ENCODE measurements around the gene ZNF878. TPM values are rescaled to one million over a fixed set of nuclear protein-coding genes. Genes with fewer than 3 reads are reported as not detected.

The ZNF878 gene
- total and polyA plus RNA-seq, 2 donors (not counting 3 experiments of a cell fraction or from before 2014, with no cell fraction given): 0.51 TPM; not detected in 1

GRCh38 chr19:12052091-12052496 lies 667 bp downstream of the ZNF878 start:
- Histone ChIP-seq H3K9me1 (replicated peaks; ENCODE audit: control insufficient read depth, extremely low read depth, insufficient read depth, low read length) (no peaks in the 10 kb centered on the region), H3K4me2 (ENCODE audit: insufficient read depth, low read length) (peak overlapping the region; percentile 98), H2AFZ (ENCODE audit: low read depth, low read length) (peak overlapping the region; percentile 76), H3K4me1 (ENCODE audit: control insufficient read depth, extremely low read depth, insufficient read depth, low read length) (peaks cover 10% of the 10 kb centered on the region), H3K36me3 (ENCODE audit: control insufficient read depth in 2 of 2, extremely low read depth in 1 of 2, insufficient read depth in 2 of 2, low read length in 2 of 2) (no peaks in the 10 kb centered on the region), H3K9ac (replicated peaks; ENCODE audit: extremely low read depth, insufficient read depth, low read length) (peak overlapping the region; percentile 8), H4K20me1 (replicated peaks; ENCODE audit: control insufficient read depth, extremely low read depth, insufficient read depth, low read length) (no peaks in the 10 kb centered on the region), H3K27ac (ENCODE audit: insufficient read depth, low read depth, low read length) (no peak overlapping the region), H3K4me3 (replicated peaks in 1 of 3; ENCODE audit: insufficient read depth in 1 of 3, low read depth in 1 of 3, low read length in 3 of 3) (peak overlapping the region; percentile 8 to 54 (median 43)), H3K27me3 (ENCODE audit: control insufficient read depth in 2 of 2, insufficient read depth in 2 of 2, low read length in 2 of 2) (no peaks in the 10 kb centered on the region), H3K79me2 (ENCODE audit: control insufficient read depth, insufficient read depth, low read length) (no peaks in the 10 kb centered on the region), H3K9me3 (replicated peaks; ENCODE audit: control insufficient read depth, insufficient read depth, low read length) (no peaks in the 10 kb centered on the region)
- no TSS peak for BruUV-seq (replicated peaks)
- TF ChIP-seq POLR2A (IDR thresholded peaks at IDR 0.05; ENCODE audit: low read depth, low read length) (no peak), EZH2 (IDR thresholded peaks at IDR 0.05; ENCODE audit: borderline replicate concordance, low read depth, low read length, severe bottlenecking) (no peak), CTCF (IDR thresholded peaks at IDR 0.05; ENCODE audit: extremely low read depth in 1 of 2, insufficient read depth in 1 of 2, low read depth in 1 of 2, low read length in 2 of 2) (no peak), JUN (IDR thresholded peaks at IDR 0.05; ENCODE audit: borderline replicate concordance, insufficient read depth, insufficient read length, low read depth) (no peak), GATA2 (IDR thresholded peaks at IDR 0.05; ENCODE audit: insufficient read depth, insufficient read length, low read depth, low read length) (no peak)
- DNase-seq (ENCODE audit: low read depth, low spot score): peak; percentile 7
- intact Hi-C loops (cut with micrococcal nuclease) (no loop called here), dilution Hi-C loops (cut with MboI; ENCODE audit: extremely low pct_ligation_motif_present, low sequenced_read_pairs) (no loop called here)
- ChIA-PET POLR2A (no interaction called here), CTCF (no interaction called here)
- no peak for FAIRE-seq

GRCh38 chr19:12047868-12048267 lies 4.9 kb downstream of the ZNF878 start:
- ChIA-PET POLR2A (no interaction called here), CTCF (no interaction called here)
- no peak overlapping the region for H3K4me3 ChIP-seq (replicated peaks in 1 of 3; ENCODE audit: insufficient read depth in 1 of 3, low read depth in 1 of 3, low read length in 3 of 3)
- no peak overlapping the region for H3K4me2 ChIP-seq (ENCODE audit: insufficient read depth, low read length)
- no peaks in the 10 kb centered on the region for H3K9me1 ChIP-seq (replicated peaks; ENCODE audit: control insufficient read depth, extremely low read depth, insufficient read depth, low read length)
- H2AFZ ChIP-seq (ENCODE audit: low read depth, low read length): no peak overlapping the region
- H3K9ac ChIP-seq (replicated peaks; ENCODE audit: extremely low read depth, insufficient read depth, low read length): no peak overlapping the region
- H3K9me3 ChIP-seq (replicated peaks; ENCODE audit: control insufficient read depth, insufficient read depth, low read length): peaks cover 14% of the 10 kb centered on the region
- H4K20me1 ChIP-seq (replicated peaks; ENCODE audit: control insufficient read depth, extremely low read depth, insufficient read depth, low read length): no peaks in the 10 kb centered on the region
- no peaks in the 10 kb centered on the region for H3K79me2 ChIP-seq (ENCODE audit: control insufficient read depth, insufficient read depth, low read length)
- H3K4me1 ChIP-seq (ENCODE audit: control insufficient read depth, extremely low read depth, insufficient read depth, low read length): peaks cover 10% of the 10 kb centered on the region
- no peak for DNase-seq (ENCODE audit: low read depth, low spot score)
- no TSS peak for BruUV-seq (replicated peaks)
- intact Hi-C loops (cut with micrococcal nuclease) (no loop called here), dilution Hi-C loops (cut with MboI; ENCODE audit: extremely low pct_ligation_motif_present, low sequenced_read_pairs) (no loop called here)
- H3K36me3 ChIP-seq (ENCODE audit: control insufficient read depth in 2 of 2, extremely low read depth in 1 of 2, insufficient read depth in 2 of 2, low read length in 2 of 2): no peaks in the 10 kb centered on the region
- TF ChIP-seq CTCF (IDR thresholded peaks at IDR 0.05; ENCODE audit: extremely low read depth in 1 of 2, insufficient read depth in 1 of 2, low read depth in 1 of 2, low read length in 2 of 2) (no peak), POLR2AphosphoS5 (IDR thresholded peaks at IDR 0.05; ENCODE audit: insufficient read depth, low read depth, low read length) (no peak), MAX (IDR thresholded peaks at IDR 0.05; ENCODE audit: insufficient read depth, insufficient read length) (no peak), EZH2 (IDR thresholded peaks at IDR 0.05; ENCODE audit: borderline replicate concordance, low read depth, low read length, severe bottlenecking) (no peak), FOS (IDR thresholded peaks at IDR 0.05; ENCODE audit: borderline replicate concordance, insufficient read depth, low read length) (no peak), GATA2 (IDR thresholded peaks at IDR 0.05; ENCODE audit: insufficient read depth, insufficient read length, low read depth, low read length) (no peak), JUN (IDR thresholded peaks at IDR 0.05; ENCODE audit: borderline replicate concordance, insufficient read depth, insufficient read length, low read depth) (no peak), POLR2A (IDR thresholded peaks at IDR 0.05; ENCODE audit: low read depth, low read length) (no peak), MYC (IDR thresholded peaks at IDR 0.05; ENCODE audit: low read depth, low read length) (no peak)
- no peaks in the 10 kb centered on the region for H3K27me3 ChIP-seq (ENCODE audit: control insufficient read depth in 2 of 2, insufficient read depth in 2 of 2, low read length in 2 of 2)
- FAIRE-seq: no peak
- H3K27ac ChIP-seq (ENCODE audit: insufficient read depth, low read depth, low read length): no peak overlapping the region

All from endothelial cell of umbilical vein (primary cell).